HepG2 (cell line): ENCODE measurements around the gene ANK3. TPM values are rescaled to one million over a fixed set of nuclear protein-coding genes. Genes with fewer than 3 reads are reported as not detected.

ENCODE experiments used
- FOSL2 ChIP-seq: sonication (generic); formaldehyde crosslinking; IDR thresholded peaks from 2 replicates; pipeline ENCODE4 v1.4.0; 2020; ENCODE audit warnings: missing genetic modification reagents
- NCOA1 ChIP-seq: sonication (generic); formaldehyde crosslinking; IDR thresholded peaks from 2 replicates; pipeline ENCODE4 v1.9.0; 2021; ENCODE audit warnings: missing genetic modification reagents
- RBM22 ChIP-seq: fragments of 200-400 bp; formaldehyde crosslinking; optimal IDR thresholded peaks from 2 replicates; pipeline ENCODE3; 2017; ENCODE audit warnings: mild to moderate bottlenecking, low read length, moderate library complexity
- ZNF124 ChIP-seq: sonication (generic); formaldehyde crosslinking; IDR thresholded peaks from 2 replicates; pipeline ENCODE4 v1.4.0; 2020; ENCODE audit warnings: missing genetic modification reagents
- ZNF446 ChIP-seq: sonication (generic); formaldehyde crosslinking; IDR thresholded peaks from 2 replicates; pipeline ENCODE4 v1.5.0; 2020; ENCODE audit warnings: mild to moderate bottlenecking, missing genetic modification reagents
- ZNF549 ChIP-seq: sonication (generic); formaldehyde crosslinking; IDR thresholded peaks from 2 replicates; pipeline ENCODE4 v1.5.0; 2020; ENCODE audit warnings: missing genetic modification reagents
- polyA plus RNA-seq, 8 experiments: library from polyadenylated mRNA; depleted of rRNA in 3 of 8; stranded (reverse) in 7 of 8; unstranded in 1 of 8; fragments of >200 nt; fragmentation: Illumina TruSeq in 4 of 8; extraction: Trizol in 4 of 8; gene quantifications; 2 replicates each; pipeline versions ENCODE4 v1.2.1 to v1.2.3, GENCODE V29; 2011 to 2016; ENCODE audit warnings: low read depth in 4 of 8, missing spikeins in 1 of 8, mixed read lengths in 1 of 8; ENCODE audit not compliant: insufficient read depth in 1 of 8
- total RNA-seq, 5 experiments: library from RNA; depleted of rRNA; stranded (reverse); fragments of >200 nt; fragmentation: Illumina TruSeq; extraction: Trizol; gene quantifications; 2 replicates each; pipeline ENCODE4 v1.2.3, GENCODE V29; 2016; ENCODE audit warnings: low read depth in 1 of 5
- TF ChIP-seq, protein P1 (sequence below): fragments of 450-650 bp; IDR thresholded peaks from 2 replicates; pipeline ENCODE4 v1.6.1; 2016
- TF ChIP-seq, protein P2 (sequence below): sonication (generic); formaldehyde crosslinking; IDR thresholded peaks from 2 replicates; pipeline ENCODE4 v1.4.0; 2020; ENCODE audit warnings: missing genetic modification reagents, mild to moderate bottlenecking, borderline replicate concordance
- TF ChIP-seq, protein P3 (sequence below): sonication (generic); formaldehyde crosslinking; IDR thresholded peaks from 2 replicates; pipeline ENCODE4 v1.4.0; 2020; ENCODE audit warnings: missing genetic modification reagents
- TF ChIP-seq, protein P4 (sequence below): sonication (generic); formaldehyde crosslinking; IDR thresholded peaks from 2 replicates; pipeline ENCODE4 v1.4.0; 2020; ENCODE audit warnings: missing genetic modification reagents, mild to moderate bottlenecking, borderline replicate concordance
- TF ChIP-seq, protein P5 (sequence below): sonication (generic); formaldehyde crosslinking; IDR thresholded peaks from 2 replicates; pipeline ENCODE4 v1.5.0; 2020; ENCODE audit warnings: mild to moderate bottlenecking, missing genetic modification reagents, borderline replicate concordance
- TF ChIP-seq, protein P6 (sequence below): sonication (generic); formaldehyde crosslinking; IDR thresholded peaks from 2 replicates; pipeline ENCODE4 v1.4.0; 2020; ENCODE audit warnings: missing genetic modification reagents, borderline replicate concordance

Gene ANK3
- total and polyA plus RNA-seq, 2 of the 13 experiments (the other 11 are each of a cell fraction or from before 2014, with no cell fraction given) = not detected

DNA sequence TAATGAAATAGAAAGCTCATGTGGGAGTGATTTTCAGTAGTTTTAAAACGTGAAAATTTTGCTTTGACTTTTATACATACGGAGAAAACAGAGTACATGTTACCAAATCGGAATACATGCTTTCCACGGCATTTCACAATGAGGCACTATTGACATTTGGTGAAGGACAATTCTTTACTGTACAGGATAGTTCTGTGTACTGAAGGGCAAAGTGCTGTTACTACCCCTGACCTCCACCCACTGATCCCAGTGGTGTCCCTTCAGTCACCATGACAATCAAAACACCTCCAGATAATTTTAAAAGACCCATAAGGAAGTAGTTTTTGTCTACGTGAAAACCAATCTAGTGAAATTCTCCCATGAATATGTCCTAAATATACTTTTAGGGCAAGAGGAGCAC lies 33.1 kb upstream of the ANK3 start (continued):
- TF ChIP-seq, protein P1, sequence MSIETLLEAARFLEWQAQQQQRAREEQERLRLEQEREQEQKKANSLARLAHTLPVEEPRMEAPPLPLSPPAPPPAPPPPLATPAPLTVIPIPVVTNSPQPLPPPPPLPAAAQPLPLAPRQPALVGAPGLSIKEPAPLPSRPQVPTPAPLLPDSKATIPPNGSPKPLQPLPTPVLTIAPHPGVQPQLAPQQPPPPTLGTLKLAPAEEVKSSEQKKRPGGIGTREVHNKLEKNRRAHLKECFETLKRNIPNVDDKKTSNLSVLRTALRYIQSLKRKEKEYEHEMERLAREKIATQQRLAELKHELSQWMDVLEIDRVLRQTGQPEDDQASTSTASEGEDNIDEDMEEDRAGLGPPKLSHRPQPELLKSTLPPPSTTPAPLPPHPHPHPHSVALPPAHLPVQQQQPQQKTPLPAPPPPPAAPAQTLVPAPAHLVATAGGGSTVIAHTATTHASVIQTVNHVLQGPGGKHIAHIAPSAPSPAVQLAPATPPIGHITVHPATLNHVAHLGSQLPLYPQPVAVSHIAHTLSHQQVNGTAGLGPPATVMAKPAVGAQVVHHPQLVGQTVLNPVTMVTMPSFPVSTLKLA = peak; percentile 18; the same call in 1 of the 2 replicates
- no peak for TF ChIP-seq RBM22
- no peak for TF ChIP-seq ZNF446 (CRISPR knock-in tag)
- TF ChIP-seq, protein P2, sequence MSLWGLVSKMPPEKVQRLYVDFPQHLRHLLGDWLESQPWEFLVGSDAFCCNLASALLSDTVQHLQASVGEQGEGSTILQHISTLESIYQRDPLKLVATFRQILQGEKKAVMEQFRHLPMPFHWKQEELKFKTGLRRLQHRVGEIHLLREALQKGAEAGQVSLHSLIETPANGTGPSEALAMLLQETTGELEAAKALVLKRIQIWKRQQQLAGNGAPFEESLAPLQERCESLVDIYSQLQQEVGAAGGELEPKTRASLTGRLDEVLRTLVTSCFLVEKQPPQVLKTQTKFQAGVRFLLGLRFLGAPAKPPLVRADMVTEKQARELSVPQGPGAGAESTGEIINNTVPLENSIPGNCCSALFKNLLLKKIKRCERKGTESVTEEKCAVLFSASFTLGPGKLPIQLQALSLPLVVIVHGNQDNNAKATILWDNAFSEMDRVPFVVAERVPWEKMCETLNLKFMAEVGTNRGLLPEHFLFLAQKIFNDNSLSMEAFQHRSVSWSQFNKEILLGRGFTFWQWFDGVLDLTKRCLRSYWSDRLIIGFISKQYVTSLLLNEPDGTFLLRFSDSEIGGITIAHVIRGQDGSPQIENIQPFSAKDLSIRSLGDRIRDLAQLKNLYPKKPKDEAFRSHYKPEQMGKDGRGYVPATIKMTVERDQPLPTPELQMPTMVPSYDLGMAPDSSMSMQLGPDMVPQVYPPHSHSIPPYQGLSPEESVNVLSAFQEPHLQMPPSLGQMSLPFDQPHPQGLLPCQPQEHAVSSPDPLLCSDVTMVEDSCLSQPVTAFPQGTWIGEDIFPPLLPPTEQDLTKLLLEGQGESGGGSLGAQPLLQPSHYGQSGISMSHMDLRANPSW (CRISPR knock-in tag) = no peak
- TF ChIP-seq ZNF549 (CRISPR knock-in tag) = no peak
- TF ChIP-seq, protein P3, sequence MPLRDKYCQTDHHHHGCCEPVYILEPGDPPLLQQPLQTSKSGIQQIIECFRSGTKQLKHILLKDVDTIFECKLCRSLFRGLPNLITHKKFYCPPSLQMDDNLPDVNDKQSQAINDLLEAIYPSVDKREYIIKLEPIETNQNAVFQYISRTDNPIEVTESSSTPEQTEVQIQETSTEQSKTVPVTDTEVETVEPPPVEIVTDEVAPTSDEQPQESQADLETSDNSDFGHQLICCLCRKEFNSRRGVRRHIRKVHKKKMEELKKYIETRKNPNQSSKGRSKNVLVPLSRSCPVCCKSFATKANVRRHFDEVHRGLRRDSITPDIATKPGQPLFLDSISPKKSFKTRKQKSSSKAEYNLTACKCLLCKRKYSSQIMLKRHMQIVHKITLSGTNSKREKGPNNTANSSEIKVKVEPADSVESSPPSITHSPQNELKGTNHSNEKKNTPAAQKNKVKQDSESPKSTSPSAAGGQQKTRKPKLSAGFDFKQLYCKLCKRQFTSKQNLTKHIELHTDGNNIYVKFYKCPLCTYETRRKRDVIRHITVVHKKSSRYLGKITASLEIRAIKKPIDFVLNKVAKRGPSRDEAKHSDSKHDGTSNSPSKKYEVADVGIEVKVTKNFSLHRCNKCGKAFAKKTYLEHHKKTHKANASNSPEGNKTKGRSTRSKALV (CRISPR knock-in tag) = no peak
- peak; percentile 62 for TF ChIP-seq FOSL2 (CRISPR knock-in tag)
- TF ChIP-seq, protein P4, sequence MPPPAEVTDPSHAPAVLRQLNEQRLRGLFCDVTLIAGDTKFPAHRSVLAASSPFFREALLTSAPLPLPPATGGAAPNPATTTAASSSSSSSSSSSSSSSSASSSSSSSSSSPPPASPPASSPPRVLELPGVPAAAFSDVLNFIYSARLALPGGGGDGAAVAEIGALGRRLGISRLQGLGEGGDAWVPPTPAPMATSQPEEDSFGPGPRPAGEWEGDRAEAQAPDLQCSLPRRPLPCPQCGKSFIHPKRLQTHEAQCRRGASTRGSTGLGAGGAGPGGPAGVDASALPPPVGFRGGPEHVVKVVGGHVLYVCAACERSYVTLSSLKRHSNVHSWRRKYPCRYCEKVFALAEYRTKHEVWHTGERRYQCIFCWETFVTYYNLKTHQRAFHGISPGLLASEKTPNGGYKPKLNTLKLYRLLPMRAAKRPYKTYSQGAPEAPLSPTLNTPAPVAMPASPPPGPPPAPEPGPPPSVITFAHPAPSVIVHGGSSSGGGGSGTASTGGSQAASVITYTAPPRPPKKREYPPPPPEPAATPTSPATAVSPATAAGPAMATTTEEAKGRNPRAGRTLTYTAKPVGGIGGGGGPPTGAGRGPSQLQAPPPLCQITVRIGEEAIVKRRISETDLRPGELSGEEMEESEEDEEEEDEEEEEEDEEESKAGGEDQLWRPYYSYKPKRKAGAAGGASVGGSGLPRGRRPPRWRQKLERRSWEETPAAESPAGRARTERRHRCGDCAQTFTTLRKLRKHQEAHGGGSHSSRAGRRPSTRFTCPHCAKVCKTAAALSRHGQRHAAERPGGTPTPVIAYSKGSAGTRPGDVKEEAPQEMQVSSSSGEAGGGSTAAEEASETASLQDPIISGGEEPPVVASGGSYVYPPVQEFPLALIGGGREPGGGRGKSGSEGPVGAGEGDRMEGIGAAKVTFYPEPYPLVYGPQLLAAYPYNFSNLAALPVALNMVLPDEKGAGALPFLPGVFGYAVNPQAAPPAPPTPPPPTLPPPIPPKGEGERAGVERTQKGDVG (CRISPR knock-in tag) = no peak
- TF ChIP-seq, protein P5, sequence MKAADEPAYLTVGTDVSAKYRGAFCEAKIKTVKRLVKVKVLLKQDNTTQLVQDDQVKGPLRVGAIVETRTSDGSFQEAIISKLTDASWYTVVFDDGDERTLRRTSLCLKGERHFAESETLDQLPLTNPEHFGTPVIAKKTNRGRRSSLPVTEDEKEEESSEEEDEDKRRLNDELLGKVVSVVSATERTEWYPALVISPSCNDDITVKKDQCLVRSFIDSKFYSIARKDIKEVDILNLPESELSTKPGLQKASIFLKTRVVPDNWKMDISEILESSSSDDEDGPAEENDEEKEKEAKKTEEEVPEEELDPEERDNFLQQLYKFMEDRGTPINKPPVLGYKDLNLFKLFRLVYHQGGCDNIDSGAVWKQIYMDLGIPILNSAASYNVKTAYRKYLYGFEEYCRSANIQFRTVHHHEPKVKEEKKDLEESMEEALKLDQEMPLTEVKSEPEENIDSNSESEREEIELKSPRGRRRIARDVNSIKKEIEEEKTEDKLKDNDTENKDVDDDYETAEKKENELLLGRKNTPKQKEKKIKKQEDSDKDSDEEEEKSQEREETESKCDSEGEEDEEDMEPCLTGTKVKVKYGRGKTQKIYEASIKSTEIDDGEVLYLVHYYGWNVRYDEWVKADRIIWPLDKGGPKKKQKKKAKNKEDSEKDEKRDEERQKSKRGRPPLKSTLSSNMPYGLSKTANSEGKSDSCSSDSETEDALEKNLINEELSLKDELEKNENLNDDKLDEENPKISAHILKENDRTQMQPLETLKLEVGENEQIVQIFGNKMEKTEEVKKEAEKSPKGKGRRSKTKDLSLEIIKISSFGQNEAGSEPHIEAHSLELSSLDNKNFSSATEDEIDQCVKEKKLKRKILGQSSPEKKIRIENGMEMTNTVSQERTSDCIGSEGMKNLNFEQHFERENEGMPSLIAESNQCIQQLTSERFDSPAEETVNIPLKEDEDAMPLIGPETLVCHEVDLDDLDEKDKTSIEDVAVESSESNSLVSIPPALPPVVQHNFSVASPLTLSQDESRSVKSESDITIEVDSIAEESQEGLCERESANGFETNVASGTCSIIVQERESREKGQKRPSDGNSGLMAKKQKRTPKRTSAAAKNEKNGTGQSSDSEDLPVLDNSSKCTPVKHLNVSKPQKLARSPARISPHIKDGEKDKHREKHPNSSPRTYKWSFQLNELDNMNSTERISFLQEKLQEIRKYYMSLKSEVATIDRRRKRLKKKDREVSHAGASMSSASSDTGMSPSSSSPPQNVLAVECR (CRISPR knock-in tag) = peak; percentile 22; the same call in 1 of the 2 replicates
- TF ChIP-seq, protein P6, sequence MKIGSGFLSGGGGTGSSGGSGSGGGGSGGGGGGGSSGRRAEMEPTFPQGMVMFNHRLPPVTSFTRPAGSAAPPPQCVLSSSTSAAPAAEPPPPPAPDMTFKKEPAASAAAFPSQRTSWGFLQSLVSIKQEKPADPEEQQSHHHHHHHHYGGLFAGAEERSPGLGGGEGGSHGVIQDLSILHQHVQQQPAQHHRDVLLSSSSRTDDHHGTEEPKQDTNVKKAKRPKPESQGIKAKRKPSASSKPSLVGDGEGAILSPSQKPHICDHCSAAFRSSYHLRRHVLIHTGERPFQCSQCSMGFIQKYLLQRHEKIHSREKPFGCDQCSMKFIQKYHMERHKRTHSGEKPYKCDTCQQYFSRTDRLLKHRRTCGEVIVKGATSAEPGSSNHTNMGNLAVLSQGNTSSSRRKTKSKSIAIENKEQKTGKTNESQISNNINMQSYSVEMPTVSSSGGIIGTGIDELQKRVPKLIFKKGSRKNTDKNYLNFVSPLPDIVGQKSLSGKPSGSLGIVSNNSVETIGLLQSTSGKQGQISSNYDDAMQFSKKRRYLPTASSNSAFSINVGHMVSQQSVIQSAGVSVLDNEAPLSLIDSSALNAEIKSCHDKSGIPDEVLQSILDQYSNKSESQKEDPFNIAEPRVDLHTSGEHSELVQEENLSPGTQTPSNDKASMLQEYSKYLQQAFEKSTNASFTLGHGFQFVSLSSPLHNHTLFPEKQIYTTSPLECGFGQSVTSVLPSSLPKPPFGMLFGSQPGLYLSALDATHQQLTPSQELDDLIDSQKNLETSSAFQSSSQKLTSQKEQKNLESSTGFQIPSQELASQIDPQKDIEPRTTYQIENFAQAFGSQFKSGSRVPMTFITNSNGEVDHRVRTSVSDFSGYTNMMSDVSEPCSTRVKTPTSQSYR (CRISPR knock-in tag) = peak; percentile 61; the same call in 1 of the 2 replicates
- 0 out of 2 replicates have a peak, but pooled peaks have one; percentile 28 for TF ChIP-seq ZNF124 (CRISPR knock-in tag)
- TF ChIP-seq NCOA1 (CRISPR knock-in tag) = no peak
